Esophagus squamous epithelium (tissue), 4 donors: ENCODE measurements around the gene FFAR4.

Source experiments
- POLR2A ChIP-seq, 4 donors: fragments of 450-650 bp; IDR thresholded peaks; one replicate each; pipeline ENCODE4 v1.6.1; 2017; ENCODE audit warnings: antibody characterized with exemption in 4 of 4, mild to moderate bottlenecking in 4 of 4, moderate library complexity in 3 of 4
- TF ChIP-seq, protein P1 (sequence below), 6 experiments: fragments of 450-650 bp in 4 of 6; fragments of 200-600 bp in 2 of 6; sonication (generic) in 2 of 6; IDR thresholded peaks; one replicate each; pipeline ENCODE4 v1.5.1; 2016 to 2019; ENCODE audit warnings: antibody characterized with exemption in 6 of 6, mild to moderate bottlenecking in 4 of 6, moderate library complexity in 4 of 6

DNA sequence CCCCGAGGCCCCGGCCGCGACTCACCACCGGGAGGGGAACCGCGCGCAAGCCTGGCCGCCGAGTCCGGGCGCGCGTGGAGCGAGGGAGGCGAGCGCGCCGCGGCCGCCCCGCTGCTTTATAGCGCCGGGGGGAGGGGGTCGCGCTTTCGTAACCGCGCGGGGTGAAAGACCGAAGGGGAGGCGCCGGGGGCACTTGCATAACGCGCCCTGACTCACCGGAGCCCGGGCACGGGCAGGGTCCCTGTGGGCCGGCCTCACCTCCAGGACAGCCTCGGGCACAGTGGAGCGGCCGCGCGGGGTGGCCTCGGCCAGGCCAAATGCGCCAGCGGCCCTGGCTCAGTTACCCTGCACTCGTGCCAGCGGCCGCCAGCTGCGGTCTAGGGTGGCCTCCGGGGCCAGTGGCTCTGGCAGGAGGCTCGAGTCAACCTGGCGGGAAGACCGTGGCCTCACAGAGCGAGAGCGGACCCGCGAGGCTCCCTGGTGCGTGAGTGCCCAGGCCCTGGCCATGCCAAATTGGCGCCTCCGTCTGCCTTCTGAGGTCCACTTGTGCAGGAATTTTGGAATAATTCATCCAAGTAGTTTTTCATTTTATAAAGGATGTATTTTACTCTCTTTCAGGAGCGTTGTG lies 34.8 kb downstream of the FFAR4 start, which contains the start of gene RBP4:
- TF ChIP-seq, protein P1, sequence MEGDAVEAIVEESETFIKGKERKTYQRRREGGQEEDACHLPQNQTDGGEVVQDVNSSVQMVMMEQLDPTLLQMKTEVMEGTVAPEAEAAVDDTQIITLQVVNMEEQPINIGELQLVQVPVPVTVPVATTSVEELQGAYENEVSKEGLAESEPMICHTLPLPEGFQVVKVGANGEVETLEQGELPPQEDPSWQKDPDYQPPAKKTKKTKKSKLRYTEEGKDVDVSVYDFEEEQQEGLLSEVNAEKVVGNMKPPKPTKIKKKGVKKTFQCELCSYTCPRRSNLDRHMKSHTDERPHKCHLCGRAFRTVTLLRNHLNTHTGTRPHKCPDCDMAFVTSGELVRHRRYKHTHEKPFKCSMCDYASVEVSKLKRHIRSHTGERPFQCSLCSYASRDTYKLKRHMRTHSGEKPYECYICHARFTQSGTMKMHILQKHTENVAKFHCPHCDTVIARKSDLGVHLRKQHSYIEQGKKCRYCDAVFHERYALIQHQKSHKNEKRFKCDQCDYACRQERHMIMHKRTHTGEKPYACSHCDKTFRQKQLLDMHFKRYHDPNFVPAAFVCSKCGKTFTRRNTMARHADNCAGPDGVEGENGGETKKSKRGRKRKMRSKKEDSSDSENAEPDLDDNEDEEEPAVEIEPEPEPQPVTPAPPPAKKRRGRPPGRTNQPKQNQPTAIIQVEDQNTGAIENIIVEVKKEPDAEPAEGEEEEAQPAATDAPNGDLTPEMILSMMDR (IDR thresholded peaks at IDR 0.05): no peak
- TF ChIP-seq POLR2A (IDR thresholded peaks at IDR 0.05): no peak
